ENCODE results near the gene COL2A1. TPM values are rescaled to one million over a fixed set of nuclear protein-coding genes. Genes with fewer than 3 reads are reported as not detected.

The COL2A1 gene
- total and polyA plus RNA-seq, 9 of the 15 experiments (the other 6 are each of a cell fraction or from before 2014, with no cell fraction given): 0.46 TPM; not detected in 8

DNA sequence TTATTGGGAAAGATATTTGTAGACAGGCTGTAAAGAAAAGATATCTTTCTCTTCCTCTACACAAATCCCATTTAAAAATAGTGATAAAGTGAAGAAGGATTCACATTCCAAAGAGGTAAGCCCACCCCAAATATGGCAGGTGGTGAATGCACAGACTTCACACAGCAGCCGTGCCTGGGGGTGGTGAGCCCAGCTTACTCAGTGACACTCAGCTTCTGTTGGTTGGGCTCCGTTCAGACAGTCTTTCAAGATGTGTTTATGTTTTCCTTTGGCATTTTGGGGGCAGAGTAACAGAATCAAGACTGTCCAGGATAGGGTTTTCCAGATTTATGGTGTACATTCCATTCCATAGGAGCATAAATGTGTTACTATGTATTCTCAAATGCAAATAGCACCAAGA is 4.1 kb upstream of the COL2A1 start:
- Histone ChIP-seq H4K20me1 (replicated peaks; ENCODE audit: control insufficient read depth, insufficient read depth, low read length) (no peaks in the 10 kb centered on the region), H3K4me3 (no peak overlapping the region), H3K27ac (ENCODE audit: extremely low read depth, low read depth, low read length) (no peak overlapping the region), H3K27me3 (ENCODE audit: control insufficient read depth in 2 of 2, insufficient read depth in 2 of 2, low read length in 2 of 2) (peaks cover 56 to 60% of the 10 kb centered on the region in 2 experiments), H3K9me1 (ENCODE audit: control insufficient read depth, insufficient read depth, low read length) (no peaks in the 10 kb centered on the region), H3K9me3 (replicated peaks; ENCODE audit: control insufficient read depth, insufficient read depth, low read depth, low read length) (no peaks in the 10 kb centered on the region), H3K79me2 (ENCODE audit: control insufficient read depth, insufficient read depth, low read length) (no peaks in the 10 kb centered on the region), H3K9ac (ENCODE audit: insufficient read depth in 1 of 2, low read depth in 2 of 2, low read length in 2 of 2) (no peak overlapping the region), H3K4me1 (replicated peaks in 1 of 2; ENCODE audit: control insufficient read depth in 2 of 2, insufficient read depth in 2 of 2, low read length in 2 of 2) (peaks cover 0 to 15% of the 10 kb centered on the region in 2 experiments; a peak in 1 of 5 replicates), H3K36me3 (ENCODE audit: control insufficient read depth, insufficient read depth, low read length) (no peaks in the 10 kb centered on the region), H3K4me2 (ENCODE audit: insufficient read depth, low read length) (no peak overlapping the region), H2AFZ (ENCODE audit: low read depth, low read length) (no peak overlapping the region)
- intact Hi-C loops (cut with micrococcal nuclease): no loop called here
- TF ChIP-seq NFYB (IDR thresholded peaks at IDR 0.05; ENCODE audit: extremely low read depth, insufficient read length): no peak
- TF ChIP-seq KLF1 (tag; IDR thresholded peaks at IDR 0.05): no peak
- TF ChIP-seq KDM5B (IDR thresholded peaks at IDR 0.05; ENCODE audit: insufficient replicate concordance, low read depth, low read length): no peak
- no peak for TF ChIP-seq RCOR1 (IDR thresholded peaks at IDR 0.05; ENCODE audit: borderline replicate concordance in 1 of 2, low read depth in 2 of 2, low read length in 2 of 2)
- no peak for TF ChIP-seq ZNF133 (CRISPR knock-in tag; IDR thresholded peaks at IDR 0.05)
- TF ChIP-seq, protein P1, sequence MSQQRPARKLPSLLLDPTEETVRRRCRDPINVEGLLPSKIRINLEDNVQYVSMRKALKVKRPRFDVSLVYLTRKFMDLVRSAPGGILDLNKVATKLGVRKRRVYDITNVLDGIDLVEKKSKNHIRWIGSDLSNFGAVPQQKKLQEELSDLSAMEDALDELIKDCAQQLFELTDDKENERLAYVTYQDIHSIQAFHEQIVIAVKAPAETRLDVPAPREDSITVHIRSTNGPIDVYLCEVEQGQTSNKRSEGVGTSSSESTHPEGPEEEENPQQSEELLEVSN (IDR thresholded peaks at IDR 0.05; ENCODE audit: borderline replicate concordance in 1 of 2, extremely low read depth in 1 of 2, insufficient read depth in 1 of 2, insufficient read length in 1 of 2, low read depth in 1 of 2, low read length in 1 of 2, poor library complexity in 1 of 2, severe bottlenecking in 1 of 2): no peak
- TF ChIP-seq ZNF764 (CRISPR knock-in tag; IDR thresholded peaks at IDR 0.05; ENCODE audit: low read depth): no peak
- no peak for TF ChIP-seq GTF2F1 (IDR thresholded peaks at IDR 0.05; ENCODE audit: low read depth, low read length)
- no peak for TF ChIP-seq CBFA2T3 (IDR thresholded peaks at IDR 0.05)
- no peak for TF ChIP-seq NR1H2 (CRISPR knock-in tag; IDR thresholded peaks at IDR 0.05)
- no peak for TF ChIP-seq RBM15 (IDR thresholded peaks at IDR 0.05; ENCODE audit: insufficient read depth, low read length)
- TF ChIP-seq GATAD2A (IDR thresholded peaks at IDR 0.05): no peak
- TF ChIP-seq, protein P2, sequence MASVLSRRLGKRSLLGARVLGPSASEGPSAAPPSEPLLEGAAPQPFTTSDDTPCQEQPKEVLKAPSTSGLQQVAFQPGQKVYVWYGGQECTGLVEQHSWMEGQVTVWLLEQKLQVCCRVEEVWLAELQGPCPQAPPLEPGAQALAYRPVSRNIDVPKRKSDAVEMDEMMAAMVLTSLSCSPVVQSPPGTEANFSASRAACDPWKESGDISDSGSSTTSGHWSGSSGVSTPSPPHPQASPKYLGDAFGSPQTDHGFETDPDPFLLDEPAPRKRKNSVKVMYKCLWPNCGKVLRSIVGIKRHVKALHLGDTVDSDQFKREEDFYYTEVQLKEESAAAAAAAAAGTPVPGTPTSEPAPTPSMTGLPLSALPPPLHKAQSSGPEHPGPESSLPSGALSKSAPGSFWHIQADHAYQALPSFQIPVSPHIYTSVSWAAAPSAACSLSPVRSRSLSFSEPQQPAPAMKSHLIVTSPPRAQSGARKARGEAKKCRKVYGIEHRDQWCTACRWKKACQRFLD (CRISPR knock-in tag; IDR thresholded peaks at IDR 0.05): no peak
- TF ChIP-seq, protein P3, sequence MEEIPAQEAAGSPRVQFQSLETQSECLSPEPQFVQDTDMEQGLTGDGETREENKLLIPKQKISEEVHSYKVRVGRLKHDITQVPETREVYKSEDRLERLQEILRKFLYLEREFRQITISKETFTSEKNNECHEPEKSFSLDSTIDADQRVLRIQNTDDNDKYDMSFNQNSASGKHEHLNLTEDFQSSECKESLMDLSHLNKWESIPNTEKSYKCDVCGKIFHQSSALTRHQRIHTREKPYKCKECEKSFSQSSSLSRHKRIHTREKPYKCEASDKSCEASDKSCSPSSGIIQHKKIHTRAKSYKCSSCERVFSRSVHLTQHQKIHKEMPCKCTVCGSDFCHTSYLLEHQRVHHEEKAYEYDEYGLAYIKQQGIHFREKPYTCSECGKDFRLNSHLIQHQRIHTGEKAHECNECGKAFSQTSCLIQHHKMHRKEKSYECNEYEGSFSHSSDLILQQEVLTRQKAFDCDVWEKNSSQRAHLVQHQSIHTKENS (CRISPR knock-in tag; IDR thresholded peaks at IDR 0.05): no peak
- TF ChIP-seq HOXB6 (CRISPR knock-in tag; IDR thresholded peaks at IDR 0.05; ENCODE audit: borderline replicate concordance): no peak
- no peak for TF ChIP-seq ZNF707 (CRISPR knock-in tag; conservative IDR thresholded peaks at IDR 0.05)
- TF ChIP-seq, protein P4, sequence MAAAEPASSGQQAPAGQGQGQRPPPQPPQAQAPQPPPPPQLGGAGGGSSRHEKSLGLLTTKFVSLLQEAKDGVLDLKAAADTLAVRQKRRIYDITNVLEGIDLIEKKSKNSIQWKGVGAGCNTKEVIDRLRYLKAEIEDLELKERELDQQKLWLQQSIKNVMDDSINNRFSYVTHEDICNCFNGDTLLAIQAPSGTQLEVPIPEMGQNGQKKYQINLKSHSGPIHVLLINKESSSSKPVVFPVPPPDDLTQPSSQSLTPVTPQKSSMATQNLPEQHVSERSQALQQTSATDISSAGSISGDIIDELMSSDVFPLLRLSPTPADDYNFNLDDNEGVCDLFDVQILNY (CRISPR knock-in tag; IDR thresholded peaks at IDR 0.05): no peak
- no peak for TF ChIP-seq NBN (IDR thresholded peaks at IDR 0.05; ENCODE audit: low read depth)
- TF ChIP-seq POLR2H (tag; IDR thresholded peaks at IDR 0.05; ENCODE audit: low read depth): no peak
- TF ChIP-seq FOXA3 (CRISPR knock-in tag; conservative IDR thresholded peaks at IDR 0.05 in 1 of 2, IDR thresholded peaks at IDR 0.05 in 1 of 2): no peak
- no TSS peak for BruUV-seq (replicated peaks)
- ChIA-PET POLR2A (no interaction called here), CTCF (ENCODE audit: low intra/inter-chr PET ratio) (no interaction called here)
- in situ Hi-C loops (cut with MboI): no loop called here
- DNase-seq (ENCODE audit: extremely low read depth in 1 of 4, low spot score in 3 of 4): no peak
- FAIRE-seq: no peak
- WGBS (ENCODE audit: insufficient coverage, low coverage, missing lambda C conversion rate): 0% methylated on average over 2 of the region's 2 CpGs
- ATAC-seq: no peak
